GM18519 (cell line): ENCODE data around the gene PRKAR2B.
"Not testable (repeated sequence)": the region's sequence is repeated elsewhere in the genome, so short reads cannot be mapped to it uniquely, and the experiment has no call there.

Experiments used
- ATAC-seq: cut with Tn5 transposase; IDR thresholded peaks from one replicate; pipeline ENCODE4 v1.9.1; 2021; ENCODE audit warnings: mild to moderate bottlenecking, moderate library complexity; ENCODE audit not compliant: unreplicated experiment, low FRiP score

PRKAR2B gene

DNA sequence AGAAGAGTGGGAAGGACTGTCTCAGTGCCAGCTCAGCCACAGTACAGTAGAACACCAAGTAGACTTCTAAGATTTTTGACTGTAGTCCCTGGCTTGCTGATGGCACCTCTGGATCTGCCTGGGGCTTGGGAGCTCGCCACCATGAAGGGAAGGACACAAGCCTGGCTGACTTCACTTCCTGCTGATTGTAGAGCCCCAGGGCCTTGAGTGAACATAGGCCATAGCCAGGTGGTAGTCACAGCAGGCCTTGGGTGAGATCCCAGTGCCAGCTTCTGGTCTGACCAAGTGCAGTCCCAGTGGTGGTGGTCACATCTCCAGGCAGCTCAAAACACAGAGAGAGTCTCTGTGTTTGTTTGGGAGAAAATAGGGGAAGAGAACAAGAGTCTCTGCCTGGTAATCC is 66.7 kb downstream of the PRKAR2B start:
- ATAC-seq: no peak

DNA sequence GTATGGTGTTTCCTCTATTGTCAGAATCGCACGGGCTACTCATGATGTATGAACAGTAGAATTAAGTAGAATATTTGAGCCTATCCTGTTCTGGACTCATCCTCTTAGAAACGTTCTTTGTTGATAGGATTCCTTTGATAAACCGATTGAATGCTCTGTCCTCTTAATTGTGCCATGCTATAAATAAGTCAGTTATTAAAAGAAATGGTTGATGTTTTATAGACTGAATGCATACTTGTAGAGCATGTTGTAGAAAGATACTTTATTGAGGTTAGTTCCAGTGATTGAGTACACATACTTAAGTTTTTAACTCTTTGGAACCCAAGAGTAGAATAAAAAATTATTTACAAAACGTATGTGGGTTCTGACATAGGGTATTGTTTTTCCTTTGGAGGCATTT is 69.4 kb downstream of the PRKAR2B start:
- ATAC-seq: no peak

DNA sequence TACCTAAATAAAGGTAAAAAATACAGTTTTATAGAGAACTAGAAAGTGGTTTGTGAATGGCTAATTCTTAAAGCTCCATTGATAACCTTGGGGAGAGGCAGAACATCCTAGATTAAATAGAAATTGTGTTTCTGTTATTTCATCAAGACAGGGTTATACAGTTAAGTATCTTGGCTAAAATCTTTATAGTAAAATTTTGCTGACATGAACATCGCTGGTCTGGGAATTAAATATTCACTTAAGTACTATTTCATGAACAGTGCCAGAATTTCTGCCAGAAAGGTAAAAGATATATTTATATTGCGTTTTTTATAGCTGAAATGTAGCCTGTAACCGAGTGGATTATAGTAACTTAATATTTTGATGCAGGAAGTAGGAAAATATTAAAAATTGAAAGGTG is 70.6 kb downstream of the PRKAR2B start:
- no peak for ATAC-seq

DNA sequence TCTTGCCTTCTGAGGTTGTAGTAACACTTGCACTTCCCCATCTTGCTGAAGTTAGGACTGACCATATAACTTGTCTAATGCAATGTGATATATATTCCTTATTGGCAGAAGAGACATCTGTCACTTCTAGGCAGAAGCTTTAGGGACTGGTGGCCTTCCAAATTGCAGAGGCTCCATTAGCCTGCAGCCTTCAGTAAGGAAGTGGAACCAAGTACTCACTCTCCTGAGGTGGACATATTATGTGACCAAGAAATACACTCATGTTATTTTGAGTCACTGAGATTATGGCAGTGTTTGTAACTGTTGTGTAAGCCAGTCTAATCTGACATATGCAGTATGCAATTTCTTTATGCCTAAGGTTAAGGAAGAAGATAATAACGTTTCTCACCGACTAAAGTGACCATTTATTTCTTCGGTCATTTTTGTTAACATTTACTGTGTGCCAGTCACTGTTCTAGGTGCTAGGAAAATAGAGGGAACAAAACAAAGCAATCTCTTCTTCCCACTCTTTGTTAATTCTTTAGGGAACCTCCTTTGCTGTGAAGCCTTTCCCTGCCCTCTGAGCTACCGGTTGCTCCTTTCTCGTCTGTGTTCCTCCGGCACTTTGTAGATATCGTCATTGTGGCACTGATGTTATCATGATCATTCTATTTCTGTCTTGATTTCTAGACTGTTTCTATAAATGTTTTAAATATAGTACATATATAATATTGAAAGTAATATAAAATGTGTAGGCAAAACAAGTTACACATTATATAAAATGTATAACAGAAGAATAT is 71.4 kb downstream of the PRKAR2B start:
- ATAC-seq: no peak

DNA sequence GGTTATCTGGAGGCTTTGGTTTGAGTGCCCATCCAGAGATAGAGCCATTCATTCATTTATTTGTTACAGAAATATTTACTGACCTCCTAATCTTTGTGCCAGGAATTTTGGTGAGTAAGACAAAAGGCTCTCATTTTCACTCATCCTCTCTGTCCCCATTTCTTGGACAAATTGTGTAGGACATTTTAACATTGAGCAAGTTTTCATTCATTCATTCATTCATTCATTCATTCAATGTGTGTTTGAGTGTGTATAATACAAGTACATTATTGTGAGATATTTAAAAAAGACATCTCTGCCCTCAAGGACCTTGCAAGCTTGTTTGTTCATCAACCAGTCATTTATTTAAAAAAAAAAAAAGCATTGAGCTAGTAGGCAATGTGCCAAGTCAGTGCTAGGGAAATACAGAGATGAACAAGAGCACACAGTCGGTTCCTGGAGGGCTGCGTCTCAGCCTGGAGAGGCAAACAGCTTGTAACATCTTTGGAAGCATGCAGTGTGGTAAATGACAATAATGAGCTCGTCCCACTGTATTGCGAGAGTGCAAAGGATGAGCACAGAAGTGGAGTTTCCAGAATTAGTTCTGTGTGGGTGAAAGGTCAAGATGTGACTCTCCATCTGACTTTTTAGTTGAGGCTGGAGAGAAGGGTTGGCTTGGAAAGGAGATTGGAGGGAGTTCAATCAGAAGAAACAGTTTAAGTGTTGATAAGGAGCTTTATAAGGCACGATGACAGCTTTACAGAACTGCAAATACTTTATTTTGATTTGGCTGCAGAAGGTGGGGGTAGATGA is 73.8 kb downstream of the PRKAR2B start:
- ATAC-seq: no peak

DNA sequence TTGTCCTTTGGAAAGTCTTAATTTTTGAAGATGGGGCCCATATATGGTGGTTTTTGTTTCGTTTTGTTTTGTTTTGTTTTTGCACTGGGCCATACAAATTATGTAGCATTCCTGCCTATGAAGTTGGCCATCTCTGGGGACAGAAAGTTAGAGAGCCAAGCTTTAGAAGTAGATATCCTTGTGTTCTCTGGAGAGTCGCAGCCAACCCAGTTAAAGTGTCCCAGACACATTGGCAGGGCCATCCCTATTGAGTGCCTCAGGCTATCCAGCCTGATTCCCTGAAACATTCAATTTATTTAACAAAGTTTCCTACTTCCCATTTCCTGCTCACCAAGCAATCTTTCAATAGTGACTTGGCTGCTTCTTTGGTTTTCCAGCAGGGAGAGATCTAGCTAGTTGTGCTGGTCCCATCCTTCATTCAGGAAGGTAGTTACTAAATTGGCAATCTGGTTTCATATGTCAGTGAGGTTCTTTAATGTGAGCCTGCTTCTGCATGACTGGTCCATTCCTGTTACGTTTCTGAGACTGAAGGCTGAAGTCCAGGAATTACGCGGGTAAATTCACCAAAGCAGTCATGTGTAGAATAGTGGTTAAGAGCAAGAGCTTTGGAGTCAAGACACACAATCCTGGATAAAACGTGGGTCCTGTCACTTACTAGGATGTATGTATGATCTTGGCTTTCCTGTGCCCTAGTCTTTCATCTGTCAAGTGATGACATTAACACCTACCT is 75.0 kb downstream of the PRKAR2B start:
- ATAC-seq: no peak

DNA sequence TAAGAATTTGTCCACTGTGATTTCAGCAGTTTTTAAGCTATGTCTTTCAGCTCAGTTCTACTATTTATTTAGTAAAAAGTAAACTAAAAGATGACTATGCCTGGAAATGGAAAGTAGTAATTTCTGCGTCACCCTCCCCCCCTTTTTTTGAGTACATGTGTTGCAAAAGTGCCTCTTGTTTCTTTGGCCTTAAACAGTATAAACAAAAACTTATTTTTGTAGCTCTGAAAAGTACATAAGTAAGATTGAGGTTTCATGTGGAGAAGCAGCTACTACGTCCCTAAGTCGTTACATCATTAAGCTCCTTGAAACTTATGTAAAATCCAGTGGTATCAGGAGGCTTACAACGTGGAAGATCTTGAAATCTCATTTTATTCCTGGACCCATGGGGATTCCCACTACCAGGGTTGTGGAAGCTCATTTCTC is 78.0 kb downstream of the PRKAR2B start:
- no peak for ATAC-seq

DNA sequence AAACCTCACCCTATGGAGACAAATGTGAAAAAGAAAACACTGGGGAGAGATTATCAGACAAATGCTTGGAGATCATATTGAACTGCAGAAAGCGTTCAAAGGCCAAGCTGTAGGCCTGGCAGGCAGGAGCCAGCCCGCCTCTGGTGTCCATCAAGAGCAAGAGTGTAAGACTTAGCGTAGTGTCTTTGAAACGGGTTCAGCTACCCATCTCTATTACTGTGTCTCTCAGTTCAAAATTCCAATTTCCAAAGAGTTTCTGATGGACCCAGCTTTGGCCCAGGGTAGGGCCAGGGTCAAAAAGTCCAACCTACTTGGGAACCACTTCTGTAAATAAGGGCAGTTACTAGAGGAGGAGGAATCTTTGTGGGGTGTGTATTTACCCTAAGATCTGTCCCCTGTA is 78.9 kb downstream of the PRKAR2B start:
- no peak for ATAC-seq

DNA sequence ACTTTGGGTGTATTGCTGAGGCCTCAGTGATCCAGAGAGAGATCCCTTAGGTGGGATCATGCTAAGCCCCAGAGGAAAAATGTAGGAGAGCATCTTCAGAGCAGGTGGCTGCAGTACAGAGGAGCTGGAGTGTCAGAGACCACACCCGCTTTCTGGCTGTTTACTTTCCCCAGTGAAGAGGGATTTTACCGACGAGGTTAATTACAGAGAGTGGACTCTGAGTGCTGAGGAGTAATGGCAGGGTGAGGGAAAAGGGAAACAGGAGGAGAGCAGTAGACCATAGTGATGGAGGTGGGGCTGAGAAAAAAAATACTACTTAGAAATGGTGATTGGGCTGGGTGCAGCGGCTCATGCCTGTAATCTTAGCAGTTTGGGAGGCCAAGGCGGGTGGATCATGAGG is 81.0 kb downstream of the PRKAR2B start:
- ATAC-seq: no peak

DNA sequence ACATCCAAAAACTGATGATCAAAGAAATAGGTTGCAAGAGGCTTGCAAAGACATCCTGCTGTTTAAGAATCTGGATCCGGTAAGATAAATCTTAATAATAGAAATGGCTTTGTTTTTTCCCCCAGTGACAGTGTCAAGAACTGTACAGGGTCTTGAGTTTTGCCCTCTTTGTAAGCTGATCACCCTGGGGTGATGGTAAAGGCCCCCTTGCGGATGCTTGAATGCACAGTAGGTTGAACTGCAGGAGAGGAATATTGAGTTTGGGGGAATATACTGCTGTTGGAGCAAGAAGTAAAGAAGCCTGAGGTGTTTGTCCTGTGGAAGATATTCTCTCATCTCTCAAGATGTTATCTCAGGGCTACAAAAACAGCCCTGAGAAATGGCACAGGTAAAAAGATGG is 83.7 kb downstream of the PRKAR2B start:
- ATAC-seq: no peak

DNA sequence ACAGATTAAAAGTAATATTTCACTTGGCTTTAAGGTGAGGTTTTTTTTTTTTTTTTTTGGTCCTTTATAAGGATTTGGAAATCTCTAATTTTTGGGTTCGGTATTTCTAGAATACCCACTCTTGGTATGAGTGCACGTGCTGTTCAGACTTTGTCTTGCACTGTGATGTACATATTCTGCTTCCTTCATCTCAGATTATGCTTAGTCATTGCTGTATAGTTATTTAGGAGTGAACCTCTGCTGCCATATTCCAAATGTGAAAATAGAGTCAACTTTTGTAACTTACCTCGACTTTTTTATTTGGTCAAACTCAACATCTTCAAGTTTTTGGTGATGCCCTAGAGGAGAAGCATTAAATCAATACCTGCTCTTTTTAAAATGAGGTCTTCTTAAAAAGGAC is 84.2 kb downstream of the PRKAR2B start:
- ATAC-seq: no peak

DNA sequence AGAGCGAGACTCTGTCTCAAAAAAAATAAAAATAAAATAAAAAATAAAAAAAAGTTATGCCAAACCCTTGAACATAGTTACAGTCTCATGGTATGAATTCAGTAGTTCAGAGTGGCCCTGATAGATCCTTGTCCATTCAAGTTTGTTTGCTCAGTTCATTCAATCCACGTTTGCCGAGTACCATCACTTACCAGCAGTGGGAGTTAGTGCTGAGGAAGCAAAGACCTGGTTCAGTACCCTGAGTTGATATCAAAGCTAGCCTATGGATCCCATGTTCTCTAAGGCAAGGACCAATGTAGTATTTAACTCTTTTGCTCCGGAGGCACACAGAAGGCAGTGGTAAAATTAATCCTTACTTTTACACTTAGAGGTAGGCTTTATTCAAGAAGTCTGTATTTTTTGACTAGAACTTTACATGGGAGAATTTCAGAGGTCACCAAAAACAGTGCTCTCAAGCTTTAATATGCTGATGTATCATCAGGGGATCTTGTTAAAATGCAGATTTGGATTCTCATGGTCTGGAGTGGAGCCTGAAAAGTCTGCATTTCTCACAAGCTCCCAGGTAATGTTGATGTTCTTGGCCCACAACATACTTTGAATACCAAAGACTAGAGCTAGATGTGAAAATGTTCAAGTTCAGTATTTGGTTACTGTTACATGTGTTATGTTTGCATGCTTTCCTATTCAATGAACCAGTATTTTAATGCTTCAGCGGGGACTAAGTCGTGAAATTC is 86.1 kb downstream of the PRKAR2B start:
- ATAC-seq: no peak

DNA sequence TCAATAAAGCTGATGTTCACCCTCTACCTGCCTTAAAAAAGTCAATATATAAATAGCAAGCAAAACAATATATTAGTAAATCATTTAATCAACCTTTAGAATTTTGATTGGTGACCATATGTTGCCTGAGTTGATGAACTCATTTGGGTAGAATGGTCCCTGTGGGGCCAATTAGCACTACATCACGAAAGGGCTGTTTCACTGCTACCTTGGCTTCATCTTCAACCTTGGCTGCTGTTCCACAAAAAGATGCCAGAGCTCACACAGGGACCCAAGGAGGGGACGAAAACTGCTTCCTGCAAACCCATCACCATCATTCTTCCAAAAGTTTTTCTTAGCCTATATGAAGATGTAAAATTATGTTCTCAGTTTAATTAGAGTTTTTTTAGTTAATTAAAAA is 88.9 kb downstream of the PRKAR2B start:
- ATAC-seq: no peak

DNA sequence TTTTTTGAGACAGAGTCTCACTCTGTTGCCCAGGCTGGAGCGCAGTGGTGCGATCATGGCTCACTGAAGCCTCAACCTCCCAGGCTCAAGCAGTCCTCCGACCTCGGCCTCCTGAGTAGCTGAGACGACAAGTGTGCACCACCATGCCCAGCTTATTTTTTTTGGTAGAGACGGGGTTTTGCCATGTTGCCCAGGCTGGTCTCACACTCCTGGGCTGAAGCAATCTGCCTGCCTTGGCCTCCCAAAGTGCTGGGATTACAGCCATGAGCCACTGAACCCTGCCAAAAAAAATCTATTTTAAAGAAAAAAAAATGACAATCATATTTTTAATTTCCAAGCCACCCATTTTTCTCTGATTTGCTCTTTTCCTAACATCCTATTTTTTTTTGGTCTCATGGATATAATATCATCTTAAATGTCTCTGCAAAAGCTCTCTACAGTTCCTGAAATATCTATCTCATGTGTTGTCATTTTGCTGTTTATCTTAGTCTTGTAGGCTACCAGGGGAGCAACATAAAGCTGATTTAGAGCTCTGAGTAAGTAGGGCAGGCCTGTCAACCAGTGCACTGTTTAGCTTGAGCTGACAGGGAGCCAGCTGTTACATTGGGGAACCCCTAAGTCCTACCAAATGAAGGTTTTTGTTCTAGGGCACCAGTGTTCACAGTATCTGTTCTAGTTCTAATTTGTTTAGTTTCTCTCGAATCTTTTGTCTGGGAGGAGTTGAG is 94.4 kb downstream of the PRKAR2B start:
- ATAC-seq: no peak

DNA sequence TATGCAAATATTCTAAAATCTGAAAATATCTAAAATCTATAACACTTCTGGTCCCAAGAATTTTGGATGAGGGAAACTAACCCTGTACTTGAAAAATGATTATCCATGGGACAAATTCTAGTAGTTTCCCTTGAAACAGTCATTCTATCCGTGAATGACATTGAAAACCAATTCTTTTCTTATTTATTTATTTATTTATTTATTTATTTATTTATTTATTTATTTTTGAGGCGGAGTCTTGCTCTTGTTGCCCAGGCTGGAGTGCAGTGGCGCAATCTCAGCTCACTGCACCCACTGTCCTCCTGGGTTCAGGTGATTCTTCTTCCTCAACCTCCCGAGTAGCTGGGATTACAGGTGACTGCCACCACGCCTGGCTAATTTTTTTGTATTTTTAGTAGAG is 99.4 kb downstream of the PRKAR2B start:
- not testable (repeated sequence) for ATAC-seq

DNA sequence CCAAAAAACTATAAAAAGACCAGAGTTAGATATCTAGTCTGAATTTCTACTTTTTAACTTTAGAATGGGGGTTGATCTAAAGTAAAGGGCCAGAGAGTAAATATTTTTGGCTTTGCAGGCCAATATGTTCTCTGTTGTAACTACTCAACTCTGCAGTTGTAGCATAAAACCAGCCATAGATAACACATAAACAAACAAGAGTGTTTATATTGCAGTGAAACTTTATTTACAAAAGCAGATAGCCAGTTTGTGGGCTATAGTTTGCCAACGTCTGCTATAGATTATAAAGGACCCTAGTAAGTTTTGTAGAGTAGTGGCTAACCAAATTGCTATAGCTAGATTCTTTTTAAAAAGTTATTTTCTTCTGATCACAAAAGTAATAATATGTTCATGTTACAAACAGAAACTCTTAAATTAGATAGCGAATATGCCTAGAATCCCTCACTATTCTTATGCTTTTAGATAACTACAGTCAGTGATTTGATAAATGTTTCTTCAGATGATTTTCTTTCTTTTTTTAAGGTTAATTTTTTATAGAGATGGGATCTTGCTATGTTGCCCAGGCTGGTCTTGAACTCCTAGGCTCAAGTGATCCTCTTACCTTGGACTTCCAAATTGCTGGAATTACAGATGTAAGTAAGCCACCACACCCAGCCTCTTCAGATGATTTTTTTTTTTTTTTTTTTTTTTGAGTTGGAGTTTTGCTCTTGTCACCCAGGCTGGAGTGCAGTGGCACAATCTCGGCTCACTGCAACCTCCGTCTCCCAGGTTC is 100.7 kb downstream of the PRKAR2B start:
- no peak for ATAC-seq

DNA sequence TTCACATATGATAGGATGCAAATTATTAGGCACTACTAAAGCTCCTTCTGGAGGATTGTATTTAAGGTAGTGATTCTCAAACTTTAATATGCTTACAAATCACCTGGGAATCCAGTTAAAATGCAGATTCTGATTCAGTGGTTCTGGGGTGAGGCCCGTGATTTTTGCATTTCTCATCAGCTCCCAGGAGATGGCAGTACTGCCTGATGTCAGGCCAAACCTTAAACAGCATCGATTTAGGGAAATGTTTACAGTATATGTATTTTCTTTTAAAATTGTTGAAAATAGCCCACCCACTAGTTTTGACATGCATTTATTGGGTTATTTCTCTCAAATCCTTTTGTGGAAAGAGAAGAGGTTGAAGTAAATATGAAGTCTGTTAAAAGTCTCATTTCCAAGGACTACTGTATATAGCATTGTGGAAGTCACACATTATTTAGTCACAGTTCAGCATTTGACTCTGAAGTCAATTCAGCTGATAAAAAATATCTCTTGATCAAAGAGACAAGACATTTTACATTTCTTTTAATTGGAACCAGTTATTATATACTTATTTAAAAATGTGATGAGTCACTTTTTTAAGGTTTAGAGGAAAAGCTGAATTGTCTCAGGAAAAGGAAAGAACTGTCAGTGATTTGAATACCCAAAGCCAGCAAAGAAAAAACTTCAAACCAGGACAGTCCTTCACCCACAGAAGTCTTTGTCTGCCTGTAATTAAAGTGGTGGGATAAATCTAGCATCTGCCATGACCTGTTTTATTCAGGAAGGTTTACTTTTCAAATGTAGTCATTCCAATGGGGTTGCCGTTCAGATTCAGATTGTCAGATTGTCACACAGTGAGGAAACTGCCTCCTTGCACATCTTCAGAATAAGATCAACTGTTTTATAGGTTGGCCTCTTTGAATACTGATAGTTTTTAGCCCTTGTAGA is 103.2 kb downstream of the PRKAR2B start:
- no peak for ATAC-seq

DNA sequence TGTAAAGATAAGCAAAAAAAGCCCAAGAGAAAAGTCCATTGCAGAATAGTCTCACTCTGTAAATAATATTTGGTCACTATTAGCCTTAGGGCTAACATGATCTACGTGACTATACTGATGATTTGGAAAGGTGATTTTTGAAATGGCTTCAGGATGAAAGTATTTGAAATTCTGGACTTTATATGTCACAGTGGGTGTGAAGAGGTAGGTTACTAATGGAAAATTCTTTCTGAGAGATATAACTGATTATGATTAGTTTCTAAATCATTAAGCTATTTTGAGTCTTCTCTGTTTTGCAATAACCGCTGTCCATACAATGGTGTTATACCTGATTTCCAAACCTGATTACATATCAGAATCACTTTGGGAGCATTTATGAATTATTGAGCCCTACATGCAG is 104.2 kb downstream of the PRKAR2B start:
- ATAC-seq: no peak
